HG03066 (cell line): Measurements from ENCODE around the gene FAM221B.

Experiments
- ATAC-seq: cut with Tn5 transposase; IDR thresholded peaks from one replicate; pipeline ENCODE4 v1.9.1; 2021; ENCODE audit warnings: low read depth; ENCODE audit not compliant: unreplicated experiment

FAM221B gene

DNA sequence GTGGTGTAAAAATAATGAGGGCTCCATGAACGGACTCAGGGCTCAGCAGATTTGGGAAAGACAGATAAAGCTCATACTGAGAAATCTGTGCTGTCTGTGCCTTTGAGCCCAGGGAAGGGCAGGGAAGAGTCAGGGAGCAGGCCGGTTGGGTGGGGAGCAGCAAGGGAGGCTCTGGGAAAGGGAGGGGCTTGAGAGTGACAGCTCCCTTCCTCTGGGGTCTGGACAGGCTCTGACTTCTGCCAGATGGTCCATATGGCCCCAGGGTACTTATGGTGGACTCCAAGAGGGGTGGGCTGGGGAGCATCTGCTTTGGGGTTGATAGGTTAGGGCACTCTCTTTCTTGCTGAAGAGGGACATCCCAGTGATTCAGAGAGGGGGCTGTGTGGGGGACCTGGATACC, 35.1 kb downstream of the FAM221B start:
- no peak for ATAC-seq

DNA sequence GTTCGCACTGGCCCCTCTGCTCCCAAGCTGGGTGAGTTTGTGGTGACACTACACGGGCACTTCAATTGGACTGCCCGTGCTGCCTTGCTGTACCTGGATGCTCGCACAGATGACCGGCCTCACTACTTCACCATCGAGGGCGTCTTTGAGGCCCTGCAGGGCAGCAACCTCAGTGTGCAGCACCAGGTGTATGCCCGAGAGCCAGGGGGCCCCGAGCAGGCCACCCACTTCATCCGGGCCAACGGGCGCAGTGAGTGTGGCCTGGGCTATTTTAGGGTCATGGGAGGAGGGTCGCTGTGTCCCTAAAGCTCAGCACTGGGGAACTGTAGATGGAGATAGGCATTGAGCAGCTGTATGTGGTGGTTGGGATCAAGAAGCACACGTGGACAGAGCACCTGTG, 35.7 kb downstream of the FAM221B start:
- no peak for ATAC-seq

DNA sequence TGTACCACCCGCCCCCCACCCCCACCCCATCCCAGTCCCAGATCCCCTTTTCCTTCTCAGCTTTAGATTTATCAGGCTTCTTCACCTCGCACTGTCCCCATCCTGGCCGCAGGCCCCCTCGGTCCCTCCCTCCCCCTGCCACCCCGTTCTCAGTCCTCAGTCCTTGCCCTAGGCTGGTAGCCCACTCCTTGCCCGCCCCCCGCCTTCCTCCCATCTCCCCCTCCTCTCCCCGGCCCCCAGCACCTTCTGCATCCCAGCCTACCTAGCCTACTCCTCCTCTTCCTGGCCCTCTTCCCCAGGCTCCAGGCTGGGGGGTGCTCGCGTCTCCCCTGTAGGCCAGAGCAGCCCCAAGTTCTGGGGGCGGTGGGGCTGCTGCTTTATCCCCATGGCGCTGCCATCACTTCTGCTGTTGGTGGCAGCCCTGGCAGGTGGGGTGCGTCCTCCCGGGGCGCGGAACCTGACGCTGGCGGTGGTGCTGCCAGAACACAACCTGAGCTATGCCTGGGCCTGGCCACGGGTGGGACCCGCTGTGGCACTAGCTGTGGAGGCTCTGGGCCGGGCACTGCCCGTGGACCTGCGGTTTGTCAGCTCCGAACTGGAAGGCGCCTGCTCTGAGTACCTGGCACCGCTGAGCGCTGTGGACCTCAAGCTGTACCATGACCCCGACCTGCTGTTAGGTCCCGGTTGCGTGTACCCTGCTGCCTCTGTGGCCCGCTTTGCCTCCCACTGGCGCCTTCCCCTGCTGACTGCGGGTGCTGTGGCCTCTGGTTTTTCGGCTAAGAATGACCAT, 36.3 kb downstream of the FAM221B start:
- no peak for ATAC-seq

DNA sequence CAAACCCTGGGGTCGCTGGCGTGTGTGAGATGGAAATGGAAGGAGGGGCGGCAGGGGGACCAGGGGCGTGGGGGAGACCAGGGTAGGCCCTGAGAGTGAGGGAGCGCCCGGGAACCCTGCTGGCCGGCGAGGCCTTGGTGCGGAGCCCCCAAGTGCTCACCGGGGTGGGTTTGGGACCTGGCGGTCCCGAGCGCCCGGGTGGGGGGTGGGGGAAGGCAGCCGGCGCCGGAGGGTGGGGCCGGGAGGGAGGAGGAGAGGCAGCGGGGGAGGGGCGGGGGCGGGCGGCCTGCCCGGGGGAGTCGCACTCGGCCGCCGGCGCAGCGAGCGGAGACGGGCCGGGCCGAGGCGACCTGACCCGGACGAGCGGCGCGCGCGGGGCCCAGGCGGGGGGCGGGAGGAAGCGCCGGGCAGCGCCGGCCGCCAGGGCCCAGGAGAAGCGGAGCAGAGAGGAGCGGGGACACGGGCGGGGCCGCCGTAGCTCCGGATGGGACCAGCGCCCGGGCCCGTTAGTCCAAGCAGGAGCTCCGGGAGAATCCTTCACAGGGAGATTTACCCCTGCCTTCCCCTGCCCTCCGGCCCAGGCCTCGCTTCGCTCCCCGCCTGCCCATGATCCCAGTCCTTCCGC, 37.1 kb downstream of the FAM221B start, which contains the start of gene NPR2:
TSS of gene NPR2 (plus strand) at position 295 of the 625 bp plus-strand sequence. CDS start 818 bp downstream, outside the sequence.
- ATAC-seq: no peak

DNA sequence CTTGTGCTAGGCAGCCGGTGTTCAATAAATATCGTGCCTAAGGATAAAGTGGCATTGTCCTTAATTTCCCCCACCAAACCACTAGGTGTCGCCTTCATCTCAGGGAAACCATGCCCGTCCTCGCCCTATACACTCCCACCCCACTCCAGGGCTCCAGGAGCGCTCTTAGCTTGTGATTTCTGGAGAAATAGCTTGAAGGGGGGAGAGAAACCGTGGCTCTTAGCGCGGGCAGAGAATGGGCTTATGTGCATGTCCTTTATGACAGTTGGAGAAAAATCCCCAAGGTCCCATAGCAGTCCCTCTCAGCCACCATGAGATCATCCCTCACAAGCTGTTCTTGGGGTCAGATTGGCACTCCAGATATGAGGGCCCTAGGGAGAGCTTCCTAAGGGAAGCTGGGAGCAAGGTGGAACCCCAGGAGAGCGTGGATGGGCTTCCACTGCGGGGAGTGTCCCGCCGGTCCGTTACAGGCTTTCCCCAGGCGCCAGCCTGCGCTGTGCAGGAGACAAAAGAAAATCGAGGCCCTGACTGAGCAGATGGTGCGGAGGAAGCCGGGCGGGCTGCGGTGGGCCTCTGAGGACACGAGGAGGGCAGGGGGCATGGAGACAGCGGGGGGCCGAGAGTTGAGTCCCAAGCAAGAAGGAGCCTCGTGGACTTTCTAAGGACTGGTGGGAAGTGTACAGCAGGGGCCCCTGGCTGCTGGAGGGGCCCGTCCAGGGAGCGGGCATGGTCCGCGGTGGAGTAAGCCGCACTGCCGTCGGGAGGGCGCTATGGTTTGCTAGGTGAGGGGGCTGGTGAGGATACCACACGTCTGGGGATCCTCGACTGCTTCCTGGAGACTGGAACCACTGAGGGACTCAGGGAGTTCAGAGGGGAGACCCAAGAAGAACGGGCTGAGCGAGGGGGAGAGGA, 37.9 kb downstream of the FAM221B start:
- no peak for ATAC-seq

DNA sequence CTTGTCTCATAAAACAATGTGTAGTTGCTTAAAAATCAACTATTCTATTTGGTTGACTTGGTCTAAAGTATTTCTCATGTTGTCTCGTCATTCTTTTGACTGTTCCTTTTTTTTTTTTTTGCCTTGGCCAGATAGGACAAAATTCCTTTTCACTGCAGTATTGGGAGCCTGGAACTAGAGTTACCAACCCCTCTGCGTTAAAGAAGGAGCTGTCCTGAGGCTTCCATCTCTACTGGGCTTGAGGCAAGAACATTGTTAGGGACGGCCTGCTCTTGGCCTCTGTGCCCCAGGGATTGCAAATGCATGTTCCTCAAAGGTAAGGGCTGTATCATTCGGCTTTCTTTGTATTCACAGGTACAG, 38.5 kb downstream of the FAM221B start:
- no peak for ATAC-seq

DNA sequence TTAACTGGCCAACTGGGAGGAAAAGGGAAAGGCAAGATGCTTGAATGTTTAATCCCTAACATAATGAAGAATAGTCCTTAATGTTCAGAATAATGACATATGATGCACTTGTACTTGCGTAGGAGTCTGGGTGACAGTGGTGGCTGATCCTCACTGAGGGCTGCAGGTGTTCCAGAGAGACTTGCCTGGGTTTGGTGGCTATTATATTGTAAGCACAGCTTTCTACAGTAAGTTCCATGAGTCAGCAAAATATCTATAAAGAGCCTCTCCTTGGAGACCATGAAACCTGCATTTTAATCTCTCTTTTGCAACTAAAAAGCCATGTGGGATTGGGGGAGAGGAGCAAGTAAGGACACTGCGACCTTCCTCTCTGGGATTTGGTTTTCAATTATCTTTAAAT, 39.0 kb downstream of the FAM221B start:
- ATAC-seq: no peak

DNA sequence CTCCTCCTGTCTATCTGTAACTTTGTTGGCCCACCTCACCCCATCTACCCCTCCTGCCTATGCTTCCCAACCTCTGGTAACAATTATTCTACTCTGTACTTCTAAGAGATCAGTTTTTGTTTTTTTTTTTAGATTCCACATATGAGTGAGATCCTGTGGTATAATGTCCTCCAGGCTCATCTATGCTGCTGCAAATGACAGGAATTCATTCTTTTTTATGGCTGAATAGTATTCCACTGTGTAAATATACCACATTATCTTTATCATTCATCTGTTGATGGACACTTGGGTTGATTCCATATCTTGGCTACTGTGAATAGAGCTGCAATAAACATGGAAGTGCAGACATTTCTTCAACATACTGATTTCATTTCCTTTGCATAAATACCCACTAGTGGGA, 45.1 kb downstream of the FAM221B start:
- ATAC-seq: no peak

DNA sequence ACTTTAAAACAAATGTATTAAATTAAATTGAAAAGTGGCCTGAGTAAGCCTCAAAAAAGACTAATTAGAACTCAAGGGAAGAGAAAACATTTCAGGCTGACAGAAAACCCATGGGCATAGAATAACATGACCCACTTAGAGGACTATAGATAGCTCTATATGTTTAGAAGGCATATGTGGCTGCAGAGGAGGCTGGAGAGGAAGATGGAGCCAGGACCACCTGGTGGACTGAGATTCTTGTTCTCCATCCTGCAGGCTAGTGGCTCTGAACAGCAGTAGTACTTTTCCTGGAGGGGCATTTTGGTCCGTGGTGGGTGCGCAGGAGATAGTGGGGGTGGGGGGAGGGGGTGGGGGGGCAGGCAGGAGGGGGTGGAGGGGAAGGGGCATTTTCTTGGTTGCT, 47.5 kb downstream of the FAM221B start:
- no peak for ATAC-seq

DNA sequence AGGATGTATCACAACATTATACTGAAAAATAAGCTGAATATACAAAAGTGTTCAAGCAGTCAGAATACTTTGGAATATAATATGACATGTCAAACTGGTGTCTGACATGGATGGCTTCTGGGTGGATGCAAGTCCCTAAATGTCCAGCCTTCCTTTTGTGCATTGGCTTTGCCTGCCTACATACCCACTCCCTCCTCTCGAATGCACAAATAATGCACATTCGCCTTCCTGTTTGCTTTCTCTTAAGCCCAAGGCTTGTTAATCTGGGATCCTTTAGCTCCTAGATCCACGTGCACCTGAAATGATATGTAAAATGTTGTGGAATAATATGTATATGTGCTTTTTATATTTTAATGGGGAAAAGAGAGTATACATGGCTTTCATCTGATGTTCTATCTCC, 50.0 kb downstream of the FAM221B start:
- ATAC-seq: no peak

DNA sequence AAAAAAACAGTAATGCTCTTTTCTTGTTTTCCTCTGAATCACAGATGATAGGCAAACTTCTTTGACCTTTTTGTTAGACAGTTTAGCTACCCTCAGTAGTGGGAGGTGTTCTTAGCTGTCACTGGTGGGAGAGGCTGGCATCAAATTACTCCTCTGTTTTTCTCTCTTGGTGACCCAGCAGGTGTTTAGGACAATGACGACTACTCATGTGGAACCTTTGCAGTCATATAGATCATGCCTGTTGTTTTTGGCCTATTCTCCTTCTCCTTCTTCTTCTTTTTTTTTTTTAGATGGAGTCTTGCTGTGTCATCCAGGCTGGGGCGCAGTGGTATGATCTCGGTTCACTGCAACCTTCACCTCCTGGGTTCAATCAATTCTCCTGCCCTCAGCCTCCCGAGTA, 52.5 kb downstream of the FAM221B start:
- ATAC-seq: no peak

DNA sequence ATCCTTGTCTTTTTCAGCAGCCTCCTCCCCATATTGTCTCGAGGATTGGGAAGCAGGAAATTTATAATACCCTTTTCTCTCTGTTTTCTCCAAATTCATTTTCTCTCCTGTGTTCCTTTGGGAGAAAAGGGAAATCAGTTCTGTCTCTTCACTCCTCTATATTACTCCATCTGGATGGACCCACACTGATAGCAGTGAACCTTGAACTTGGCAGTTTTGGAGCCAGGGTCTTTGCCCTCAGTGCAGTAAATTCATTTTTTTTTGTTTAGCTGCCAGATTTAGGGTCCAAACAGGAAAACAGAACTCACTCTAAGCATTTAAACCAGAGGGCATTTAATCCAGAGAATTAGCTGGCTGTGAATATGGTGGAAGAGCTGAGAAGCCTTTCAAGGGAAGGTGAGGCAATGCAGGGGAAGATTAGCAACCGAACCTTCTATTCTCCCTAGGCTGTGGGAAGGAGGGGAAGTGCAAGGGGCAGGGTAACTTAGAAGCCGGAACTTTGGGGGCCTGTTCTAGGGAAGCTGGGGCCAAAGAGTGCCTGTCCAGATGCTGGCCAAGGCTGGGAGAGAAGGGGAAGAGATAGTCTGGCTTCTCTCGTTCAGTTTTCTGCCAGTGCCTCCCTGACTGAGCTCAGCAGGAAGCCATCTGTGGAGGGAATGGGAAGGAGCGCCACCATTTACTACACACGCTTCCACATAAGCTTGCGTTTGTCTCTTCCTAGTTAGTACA, 53.5 kb downstream of the FAM221B start:
- no peak for ATAC-seq

DNA sequence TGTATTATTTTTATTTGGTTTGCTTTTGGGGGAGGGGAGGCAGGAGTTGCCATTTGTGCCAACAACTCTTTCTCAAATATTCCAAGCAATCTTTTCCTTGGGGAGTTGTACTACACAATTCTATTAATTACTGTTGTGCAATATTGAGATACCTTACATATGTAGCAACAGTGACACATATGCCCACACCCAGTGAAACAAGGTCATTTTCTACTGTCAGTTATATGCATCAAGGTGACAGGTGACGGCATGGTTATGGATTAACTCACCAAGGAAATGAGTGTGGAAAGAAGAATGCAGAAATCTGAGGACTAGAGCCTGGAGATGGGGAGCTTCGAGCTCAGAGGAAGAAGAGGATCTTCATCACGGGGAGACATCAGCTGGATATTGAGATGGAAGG, 56.6 kb downstream of the FAM221B start:
- ATAC-seq: no peak

DNA sequence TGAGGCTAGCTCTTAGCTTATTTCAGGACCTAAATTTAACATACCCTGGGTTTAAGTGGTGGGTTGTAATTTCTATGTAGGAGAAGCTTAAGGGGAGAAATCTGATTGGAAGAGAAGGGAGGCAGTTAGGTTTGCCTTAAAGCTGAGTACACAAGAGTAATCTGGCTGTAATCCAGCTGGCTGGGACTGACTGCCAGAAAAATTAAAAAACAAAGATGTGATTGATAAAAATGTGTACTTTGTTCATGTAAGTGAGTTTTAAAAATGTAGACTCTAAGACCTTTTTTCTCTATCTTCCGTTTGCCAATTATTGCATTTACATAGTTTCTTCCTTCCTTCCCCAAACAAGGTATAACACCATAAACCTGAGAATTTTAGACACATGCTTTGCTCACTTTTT, 57.0 kb downstream of the FAM221B start:
- no peak for ATAC-seq

DNA sequence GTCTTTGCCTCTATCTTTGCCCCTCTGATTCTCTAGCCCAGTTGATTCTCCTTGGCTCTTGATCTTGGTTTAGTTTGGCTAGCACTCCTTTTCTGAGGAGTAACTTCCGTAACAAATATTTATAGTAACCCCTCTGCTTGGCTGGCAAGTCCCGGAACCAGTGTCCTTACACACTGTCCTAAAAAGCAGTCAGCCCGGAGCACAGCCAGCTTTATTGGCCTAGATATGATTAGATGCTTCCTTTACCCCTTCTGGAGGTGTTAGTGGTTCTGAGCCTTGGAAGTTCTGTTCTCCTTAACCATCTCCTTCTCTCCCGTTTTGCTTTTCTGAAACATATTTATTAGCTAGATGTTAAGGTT, 57.5 kb downstream of the FAM221B start:
- no peak for ATAC-seq

DNA sequence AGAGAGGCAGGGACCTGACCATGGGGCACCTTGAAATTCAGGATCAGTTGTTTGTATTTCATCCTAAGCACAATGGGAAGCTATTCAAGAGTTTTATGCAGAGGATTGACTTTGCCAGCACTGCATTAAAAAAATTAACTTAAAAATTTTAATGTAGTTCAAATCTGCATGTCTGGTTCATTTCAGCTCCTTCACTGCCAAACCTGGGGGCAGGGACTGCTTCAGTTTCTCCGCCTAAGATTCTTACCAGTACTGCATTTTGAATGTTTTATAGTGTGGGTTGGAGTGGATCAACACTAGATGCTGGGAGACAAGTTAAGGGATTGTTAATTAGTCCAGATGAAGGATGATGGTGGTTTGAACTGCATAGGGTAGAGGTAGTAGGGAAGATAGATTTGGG, 58.8 kb downstream of the FAM221B start:
- ATAC-seq: no peak

DNA sequence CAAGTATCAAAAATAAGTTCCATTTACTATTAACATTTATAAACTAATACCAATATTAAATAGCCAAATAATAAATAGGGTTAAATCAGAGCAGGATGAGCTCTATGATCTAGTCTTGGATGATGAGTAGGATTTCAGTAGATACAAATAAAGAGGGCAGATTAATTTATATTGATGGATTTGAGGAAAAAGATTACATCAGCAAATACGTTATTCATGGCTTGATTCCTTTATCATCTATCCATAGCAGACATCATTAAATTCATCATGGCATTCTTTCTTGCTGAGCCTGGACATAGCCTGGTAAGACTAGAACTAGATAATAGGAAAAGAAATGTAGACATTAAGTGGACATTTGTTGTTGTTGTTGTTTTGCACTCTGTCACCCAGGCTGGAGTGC, 61.1 kb downstream of the FAM221B start:
- ATAC-seq: no peak

DNA sequence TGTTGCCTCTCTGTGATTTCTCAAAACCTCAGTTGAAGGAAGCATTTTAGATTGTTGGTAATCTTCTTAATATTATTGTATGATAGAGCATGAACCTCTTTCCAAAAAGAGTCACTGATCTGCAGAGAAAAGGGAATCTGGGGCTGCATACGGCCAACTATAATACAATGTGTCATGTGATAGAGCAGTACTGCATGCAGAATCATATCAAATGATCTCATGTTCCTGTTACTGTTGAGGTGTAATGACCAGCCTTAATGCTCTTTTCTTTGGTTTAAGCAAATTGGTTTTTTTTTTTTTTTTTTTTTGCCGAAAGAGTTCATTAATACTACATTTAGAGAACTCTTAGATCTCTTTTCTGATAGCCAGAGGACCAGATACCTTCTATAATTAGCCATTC, 61.5 kb downstream of the FAM221B start:
- ATAC-seq: no peak
